CD4-positive, alpha-beta T cell treated with Interleukin-2 at 100 ng/mL for 4 hours (primary cell): ENCODE data around the gene CASP4.
"Not testable (repeated sequence)": the region's sequence is repeated elsewhere in the genome, so short reads cannot be mapped to it uniquely, and the experiment has no call there.

Experiments used
- DNase-seq: peaks from one replicate; pipeline ENCODE4 v3.0.0-alpha.2; 2020; ENCODE audit warnings: low spot score

CASP4 gene

GRCh38 chr11:104956528-104956927 is 11.8 kb downstream of the CASP4 start:
- DNase-seq = no peak

- DNase-seq = peak; percentile 81
These were observed 21.5 kb downstream of the CASP4 start for GRCh38 chr11:104946907-104947306.

- DNase-seq = no peak
These were observed 24.3 kb downstream of the CASP4 start for GRCh38 chr11:104944076-104944475.

- DNase-seq = no peak
These were observed 24.8 kb downstream of the CASP4 start for GRCh38 chr11:104943561-104943960.

- peak; percentile 22 for DNase-seq
These were observed 33.8 kb downstream of the CASP4 start for GRCh38 chr11:104934594-104934993.

- DNase-seq = not testable (repeated sequence)
These were observed 34.3 kb downstream of the CASP4 start for GRCh38 chr11:104934073-104934472.

GRCh38 chr11:104928811-104929210 is 39.6 kb downstream of the CASP4 start:
- no peak for DNase-seq

GRCh38 chr11:104926771-104927611 is 41.4 kb downstream of the CASP4 start:
- DNase-seq = no peak

GRCh38 chr11:104925850-104926249 is 42.5 kb downstream of the CASP4 start:
- no peak for DNase-seq

- peak; percentile 57 for DNase-seq
These were observed 50.1 kb downstream of the CASP4 start for GRCh38 chr11:104918113-104918824.

GRCh38 chr11:104917271-104918112 is 50.9 kb downstream of the CASP4 start:
- DNase-seq = no peak

- DNase-seq = peak; percentile 58
These were observed 51.9 kb downstream of the CASP4 start for GRCh38 chr11:104916442-104916841.

- DNase-seq = no peak
These were observed 56.3 kb downstream of the CASP4 start for GRCh38 chr11:104912102-104912501.

- no peak for DNase-seq
These were observed 60.2 kb downstream of the CASP4 start for GRCh38 chr11:104908186-104908531.

- DNase-seq = peak; percentile 65
These were observed 60.7 kb downstream of the CASP4 start for GRCh38 chr11:104907521-104908185.

GRCh38 chr11:104905271-104905670 is 63.1 kb downstream of the CASP4 start:
- no peak for DNase-seq

GRCh38 chr11:104899226-104899625 is 69.1 kb downstream of the CASP4 start:
- no peak for DNase-seq

- DNase-seq = no peak
These were observed 69.7 kb downstream of the CASP4 start for GRCh38 chr11:104898685-104899013.

- DNase-seq = peak; percentile 34
These were observed 70.3 kb downstream of the CASP4 start, which contains the start of gene CASP12 for GRCh38 chr11:104897891-104898684. TSS of gene CASP12 (minus strand) at chr11:104898460.

GRCh38 chr11:104895634-104896033 is 72.7 kb downstream of the CASP4 start:
- no peak for DNase-seq

GRCh38 chr11:104893876-104894275 is 74.5 kb downstream of the CASP4 start:
- no peak for DNase-seq
